T-helper 2 cell treated with Interferon-gamma antibody and Interleukin-4, amounts not matched to agents 5 μg/mL and 100 μg/mL, for 36 hours (primary cell): ENCODE data around the gene ACO1.

Experiments
- DNase-seq: peaks from one replicate; pipeline ENCODE4 v3.0.0; 2021; ENCODE audit warnings: low spot score
- H3K27ac Mint-ChIP-seq: one replicate; pipeline ENCODE4 v1.8.0; 2021; ENCODE audit warnings: mild to moderate bottlenecking, mixed read lengths
- H3K27me3 Mint-ChIP-seq: one replicate; pipeline ENCODE4 v1.8.0; 2021; ENCODE audit warnings: low read depth, mixed read lengths
- H3K36me3 Mint-ChIP-seq: one replicate; pipeline ENCODE4 v1.8.0; 2021; ENCODE audit warnings: low read depth, mixed read lengths
- H3K4me1 Mint-ChIP-seq: one replicate; pipeline ENCODE4 v1.8.0; 2021; ENCODE audit warnings: low read depth, mixed read lengths
- H3K4me3 Mint-ChIP-seq: one replicate; pipeline ENCODE4 v1.8.0; 2022; ENCODE audit warnings: mild to moderate bottlenecking, moderate library complexity, mixed read lengths
- H3K9me3 Mint-ChIP-seq: one replicate; pipeline ENCODE4 v1.8.0; 2021; ENCODE audit warnings: mixed read lengths

Gene ACO1

DNA sequence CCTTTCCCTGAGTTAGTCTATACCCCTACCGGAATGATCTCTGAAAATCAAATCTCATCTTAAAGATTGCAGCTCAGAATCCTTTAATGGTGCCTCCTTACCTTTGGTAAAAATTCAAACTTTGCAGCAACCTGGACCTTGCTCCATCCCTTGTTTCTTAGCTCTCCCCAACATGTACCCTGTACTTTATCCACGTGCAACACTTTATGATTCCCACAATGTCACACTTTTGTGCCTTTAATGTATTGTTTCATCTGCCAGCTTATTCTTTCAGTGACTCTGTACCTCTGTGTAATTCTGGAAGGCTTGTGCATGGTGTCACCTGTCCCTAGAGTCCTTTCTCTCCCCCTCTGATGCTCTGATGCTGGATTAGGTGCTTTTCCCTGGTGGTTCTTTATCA, 9.5 kb downstream of the ACO1 start:
- H3K4me3 Mint-ChIP-seq: no peak overlapping the region
- DNase-seq: no peak
- H3K9me3 Mint-ChIP-seq: no peaks in the 10 kb centered on the region
- H3K27ac Mint-ChIP-seq: no peak overlapping the region
- H3K36me3 Mint-ChIP-seq: no peaks in the 10 kb centered on the region
- H3K27me3 Mint-ChIP-seq: no peaks in the 10 kb centered on the region
- H3K4me1 Mint-ChIP-seq: no peaks in the 10 kb centered on the region

- Mint-ChIP-seq H3K36me3 (no peaks in the 10 kb centered on the region), H3K4me3 (no peak overlapping the region), H3K4me1 (no peaks in the 10 kb centered on the region), H3K27me3 (no peaks in the 10 kb centered on the region), H3K9me3 (no peaks in the 10 kb centered on the region), H3K27ac (no peak overlapping the region)
- DNase-seq: no peak
These were observed 10.1 kb downstream of the ACO1 start for GRCh38 chr9:32394381-32395049.

- Mint-ChIP-seq H3K9me3 (no peaks in the 10 kb centered on the region), H3K4me3 (no peak overlapping the region), H3K27me3 (no peaks in the 10 kb centered on the region), H3K27ac (no peak overlapping the region), H3K36me3 (no peaks in the 10 kb centered on the region), H3K4me1 (no peaks in the 10 kb centered on the region)
- DNase-seq: no peak
These were observed 11.2 kb downstream of the ACO1 start for GRCh38 chr9:32395510-32396216.

DNA sequence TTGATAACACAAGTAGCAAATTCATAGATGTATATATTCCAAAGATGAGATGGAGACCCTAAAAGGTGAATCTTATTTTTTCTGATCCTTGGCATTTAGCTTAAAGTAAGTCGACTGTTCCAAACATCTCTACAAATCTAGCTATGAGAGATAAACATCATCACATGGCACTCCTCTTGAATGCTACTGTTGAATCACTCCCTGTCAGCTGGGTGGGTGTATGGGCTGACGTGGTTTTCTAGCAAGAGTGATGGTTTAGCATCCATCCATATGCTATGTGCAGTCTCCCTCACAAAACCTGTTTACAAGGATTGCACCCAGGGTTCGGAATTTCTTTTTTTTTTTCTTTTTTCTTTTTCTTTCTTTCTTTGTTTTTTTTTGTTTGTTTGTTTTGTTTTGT, 13.8 kb downstream of the ACO1 start:
- Mint-ChIP-seq H3K36me3 (no peaks in the 10 kb centered on the region), H3K27ac (no peak overlapping the region), H3K4me3 (no peak overlapping the region), H3K4me1 (no peaks in the 10 kb centered on the region), H3K27me3 (no peaks in the 10 kb centered on the region), H3K9me3 (no peaks in the 10 kb centered on the region)
- DNase-seq: no peak

DNA sequence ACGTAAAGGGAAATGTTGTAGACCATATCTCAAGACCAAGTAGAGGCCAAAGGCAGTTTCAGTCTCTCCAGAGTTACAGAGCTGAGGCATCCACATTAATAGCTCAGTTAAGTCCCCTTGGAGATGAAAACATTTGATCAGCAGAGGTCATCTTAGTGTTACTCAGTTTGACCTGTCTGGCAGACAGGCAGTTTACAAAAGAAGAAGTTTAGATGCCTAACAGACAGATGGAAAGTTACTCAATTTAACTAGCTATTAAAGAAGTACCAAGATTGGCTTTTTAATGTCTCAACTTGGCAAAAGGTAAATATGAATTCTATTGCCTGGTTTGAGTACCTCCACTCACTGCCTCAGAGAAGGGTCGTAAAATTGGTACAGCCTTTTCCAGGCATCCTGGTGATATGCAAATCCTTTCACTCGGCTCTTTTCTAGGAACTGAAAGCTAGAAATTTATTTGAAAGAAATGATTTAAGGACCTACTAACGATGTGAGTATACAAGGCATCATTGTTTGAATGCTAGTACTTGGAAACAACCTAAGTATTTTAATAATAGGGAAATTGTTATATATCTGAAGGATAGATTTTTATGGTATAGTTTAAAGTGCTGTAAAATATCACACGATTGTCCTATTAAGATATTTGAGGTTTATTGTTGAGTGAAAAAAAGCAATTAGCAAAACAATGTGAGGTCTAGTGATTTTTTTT, 14.8 kb downstream of the ACO1 start:
- Mint-ChIP-seq H3K27ac (no peak overlapping the region), H3K9me3 (no peaks in the 10 kb centered on the region), H3K4me1 (peaks cover 8% of the 10 kb centered on the region), H3K36me3 (peaks cover 3% of the 10 kb centered on the region), H3K4me3 (no peak overlapping the region), H3K27me3 (no peaks in the 10 kb centered on the region)
- DNase-seq: no peak

DNA sequence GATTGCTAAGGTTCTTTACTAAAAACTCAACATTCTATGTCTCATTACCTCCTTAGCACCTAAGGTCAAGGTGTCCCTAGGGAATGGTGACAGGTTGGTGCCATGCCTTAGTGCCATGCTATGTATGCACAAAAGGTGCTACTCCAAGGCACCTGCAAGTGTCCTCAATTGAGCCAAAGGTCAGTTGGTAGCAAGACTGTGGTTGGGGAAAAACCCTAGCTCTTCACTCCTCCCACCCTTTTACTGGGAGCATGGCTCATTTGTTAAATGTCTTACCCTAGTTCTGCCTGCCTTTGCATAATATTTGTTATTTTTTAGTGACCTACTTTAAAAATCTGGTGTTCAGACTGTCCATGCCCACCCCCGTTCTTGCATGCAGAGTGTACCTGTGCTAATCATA, 17.0 kb downstream of the ACO1 start:
- Mint-ChIP-seq H3K36me3 (peaks cover 10% of the 10 kb centered on the region), H3K27me3 (no peaks in the 10 kb centered on the region), H3K4me3 (no peak overlapping the region), H3K4me1 (peaks cover 8% of the 10 kb centered on the region), H3K27ac (no peak overlapping the region), H3K9me3 (no peaks in the 10 kb centered on the region)
- DNase-seq: no peak

DNA sequence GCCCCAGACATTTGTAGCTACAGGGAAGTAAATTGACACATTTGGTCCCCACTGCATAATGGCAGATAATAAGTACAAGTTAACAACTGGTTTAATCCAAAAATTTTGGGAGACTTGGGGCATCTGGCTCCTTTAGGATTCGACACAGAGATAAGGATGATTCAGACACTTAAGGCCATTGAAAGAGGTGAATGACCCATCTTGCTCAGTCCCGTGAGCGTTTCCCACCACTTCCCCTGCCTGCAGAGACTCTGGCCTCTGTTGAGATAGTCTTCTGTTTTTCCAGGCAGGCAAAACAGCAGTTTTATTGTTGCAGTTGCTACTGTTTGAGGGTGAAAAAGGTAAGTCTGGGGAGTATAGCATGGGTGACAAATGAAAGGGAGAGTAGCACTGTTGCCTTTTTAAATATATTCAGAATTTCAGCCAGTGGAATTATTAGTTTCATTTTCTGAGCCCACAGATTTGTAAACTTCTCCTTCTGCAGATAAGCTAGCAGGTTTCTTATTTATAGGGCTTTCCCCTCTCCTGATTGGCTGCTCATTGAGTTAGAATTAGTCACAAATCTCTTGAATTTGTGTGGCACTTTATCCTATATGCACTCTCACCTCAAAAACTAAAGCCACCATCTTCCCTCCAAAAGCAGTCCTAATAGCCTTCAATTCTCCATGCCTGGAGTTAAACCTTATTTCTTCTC, 19.3 kb downstream of the ACO1 start:
- Mint-ChIP-seq H3K27me3 (no peaks in the 10 kb centered on the region), H3K4me3 (no peak overlapping the region), H3K4me1 (peaks cover 8% of the 10 kb centered on the region), H3K27ac (no peak overlapping the region), H3K36me3 (peaks cover 21% of the 10 kb centered on the region), H3K9me3 (no peaks in the 10 kb centered on the region)
- DNase-seq: no peak

GRCh38 chr9:32404402-32404801, 20.0 kb downstream of the ACO1 start:
- Mint-ChIP-seq H3K27ac (no peak overlapping the region), H3K4me1 (peaks cover 8% of the 10 kb centered on the region), H3K27me3 (no peaks in the 10 kb centered on the region), H3K9me3 (no peaks in the 10 kb centered on the region), H3K4me3 (no peak overlapping the region), H3K36me3 (peaks cover 24% of the 10 kb centered on the region)
- no peak for DNase-seq

- no peak for DNase-seq
- peaks cover 8% of the 10 kb centered on the region for H3K4me1 Mint-ChIP-seq
- peaks cover 24% of the 10 kb centered on the region for H3K36me3 Mint-ChIP-seq
- no peaks in the 10 kb centered on the region for H3K27me3 Mint-ChIP-seq
- H3K27ac Mint-ChIP-seq: no peak overlapping the region
- no peak overlapping the region for H3K4me3 Mint-ChIP-seq
- H3K9me3 Mint-ChIP-seq: no peaks in the 10 kb centered on the region
These were observed 20.4 kb downstream of the ACO1 start for GRCh38 chr9:32404856-32405255.

- Mint-ChIP-seq H3K27me3 (no peaks in the 10 kb centered on the region), H3K4me3 (no peak overlapping the region), H3K9me3 (no peaks in the 10 kb centered on the region), H3K27ac (no peak overlapping the region), H3K36me3 (peaks cover 24% of the 10 kb centered on the region), H3K4me1 (peaks cover 8% of the 10 kb centered on the region)
- DNase-seq: no peak
These were observed 21.1 kb downstream of the ACO1 start for GRCh38 chr9:32405506-32405905.

GRCh38 chr9:32406046-32406445, 21.6 kb downstream of the ACO1 start:
- Mint-ChIP-seq H3K27ac (no peak overlapping the region), H3K4me1 (peaks cover 8% of the 10 kb centered on the region), H3K4me3 (no peak overlapping the region), H3K27me3 (no peaks in the 10 kb centered on the region), H3K9me3 (no peaks in the 10 kb centered on the region), H3K36me3 (peaks cover 24% of the 10 kb centered on the region)
- DNase-seq: no peak

GRCh38 chr9:32411753-32412152, 27.3 kb downstream of the ACO1 start:
- no peak overlapping the region for H3K4me3 Mint-ChIP-seq
- no peak overlapping the region for H3K27ac Mint-ChIP-seq
- no peaks in the 10 kb centered on the region for H3K4me1 Mint-ChIP-seq
- H3K9me3 Mint-ChIP-seq: no peaks in the 10 kb centered on the region
- no peaks in the 10 kb centered on the region for H3K27me3 Mint-ChIP-seq
- peaks cover 11% of the 10 kb centered on the region for H3K36me3 Mint-ChIP-seq
- DNase-seq: no peak

- Mint-ChIP-seq H3K9me3 (no peaks in the 10 kb centered on the region), H3K27me3 (no peaks in the 10 kb centered on the region), H3K4me1 (peaks cover 2% of the 10 kb centered on the region), H3K36me3 (peaks cover 6% of the 10 kb centered on the region), H3K27ac (no peak overlapping the region), H3K4me3 (no peak overlapping the region)
- DNase-seq: no peak
These were observed 28.0 kb downstream of the ACO1 start for GRCh38 chr9:32412440-32412839.

- Mint-ChIP-seq H3K27ac (no peak overlapping the region), H3K4me3 (no peak overlapping the region), H3K4me1 (peaks cover 2% of the 10 kb centered on the region), H3K36me3 (peaks cover 4% of the 10 kb centered on the region), H3K27me3 (no peaks in the 10 kb centered on the region), H3K9me3 (no peaks in the 10 kb centered on the region)
- DNase-seq: no peak
These were observed 29.0 kb downstream of the ACO1 start for GRCh38 chr9:32413424-32413823.
